ENCODE data around the gene RHOT2. TPM values are rescaled to one million over a fixed set of nuclear protein-coding genes. Genes with fewer than 3 reads are reported as not detected.

The RHOT2 gene
- total RNA-seq, 1 experiment from 2014 or later = 163 TPM

DNA sequence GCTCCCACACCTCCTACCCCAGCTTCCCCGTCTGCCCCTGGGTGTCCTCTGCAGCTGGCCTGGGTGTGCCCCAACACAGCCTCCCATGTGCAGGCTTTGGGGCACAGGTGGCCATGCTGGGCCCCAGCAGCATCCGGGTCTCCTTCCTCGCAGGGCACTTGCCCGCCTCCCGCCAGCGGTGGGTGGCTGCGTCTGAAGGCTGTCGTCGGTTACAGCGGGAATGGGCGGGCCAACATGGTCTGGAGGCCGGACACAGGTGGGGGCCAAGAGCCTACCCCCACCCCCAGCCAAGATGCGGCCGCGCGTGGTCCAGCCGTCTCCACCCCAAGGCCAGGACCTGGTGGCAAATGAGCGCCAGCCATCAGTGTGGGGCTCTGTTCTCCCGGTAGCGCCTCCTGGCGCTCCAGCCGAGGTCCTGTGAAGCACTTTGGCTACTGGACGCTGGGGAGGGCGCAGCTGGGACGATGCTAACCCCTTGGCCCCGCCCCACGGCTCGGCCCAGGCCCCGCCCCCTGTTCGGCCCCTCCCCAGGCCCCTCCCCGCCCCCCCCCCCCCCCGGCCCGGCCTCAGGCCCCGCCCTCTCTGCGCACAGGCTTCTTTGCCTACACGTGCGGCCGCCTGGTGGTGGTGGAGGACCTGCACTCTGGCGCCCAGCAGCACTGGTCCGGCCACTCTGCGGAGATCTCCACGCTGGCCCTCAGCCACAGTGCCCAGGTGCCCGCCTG is 7.3 kb upstream of the RHOT2 start:
- Mint-ChIP-seq H3K27ac (ENCODE audit: unreplicated experiment) (no peak overlapping the region), H3K36me3 (ENCODE audit: insufficient read depth, unreplicated experiment) (peaks cover 32% of the 10 kb centered on the region), H3K27me3 (ENCODE audit: unreplicated experiment) (no peaks in the 10 kb centered on the region), H3K4me1 (ENCODE audit: low read depth, unreplicated experiment) (no peaks in the 10 kb centered on the region), H3K4me3 (ENCODE audit: low read depth, unreplicated experiment) (no peak overlapping the region), H3K9me3 (ENCODE audit: low read depth, unreplicated experiment) (no peaks in the 10 kb centered on the region)
- intact Hi-C loops (cut with micrococcal nuclease; ENCODE audit: unreplicated experiment) = no loop called here
- TF ChIP-seq, protein P1, sequence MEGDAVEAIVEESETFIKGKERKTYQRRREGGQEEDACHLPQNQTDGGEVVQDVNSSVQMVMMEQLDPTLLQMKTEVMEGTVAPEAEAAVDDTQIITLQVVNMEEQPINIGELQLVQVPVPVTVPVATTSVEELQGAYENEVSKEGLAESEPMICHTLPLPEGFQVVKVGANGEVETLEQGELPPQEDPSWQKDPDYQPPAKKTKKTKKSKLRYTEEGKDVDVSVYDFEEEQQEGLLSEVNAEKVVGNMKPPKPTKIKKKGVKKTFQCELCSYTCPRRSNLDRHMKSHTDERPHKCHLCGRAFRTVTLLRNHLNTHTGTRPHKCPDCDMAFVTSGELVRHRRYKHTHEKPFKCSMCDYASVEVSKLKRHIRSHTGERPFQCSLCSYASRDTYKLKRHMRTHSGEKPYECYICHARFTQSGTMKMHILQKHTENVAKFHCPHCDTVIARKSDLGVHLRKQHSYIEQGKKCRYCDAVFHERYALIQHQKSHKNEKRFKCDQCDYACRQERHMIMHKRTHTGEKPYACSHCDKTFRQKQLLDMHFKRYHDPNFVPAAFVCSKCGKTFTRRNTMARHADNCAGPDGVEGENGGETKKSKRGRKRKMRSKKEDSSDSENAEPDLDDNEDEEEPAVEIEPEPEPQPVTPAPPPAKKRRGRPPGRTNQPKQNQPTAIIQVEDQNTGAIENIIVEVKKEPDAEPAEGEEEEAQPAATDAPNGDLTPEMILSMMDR (IDR thresholded peaks at IDR 0.05; ENCODE audit: unreplicated experiment) = no peak
- BruUV-seq (replicated peaks) = no TSS peak
- no peak for DNase-seq
- CTCF ChIA-PET = no interaction called here

DNA sequence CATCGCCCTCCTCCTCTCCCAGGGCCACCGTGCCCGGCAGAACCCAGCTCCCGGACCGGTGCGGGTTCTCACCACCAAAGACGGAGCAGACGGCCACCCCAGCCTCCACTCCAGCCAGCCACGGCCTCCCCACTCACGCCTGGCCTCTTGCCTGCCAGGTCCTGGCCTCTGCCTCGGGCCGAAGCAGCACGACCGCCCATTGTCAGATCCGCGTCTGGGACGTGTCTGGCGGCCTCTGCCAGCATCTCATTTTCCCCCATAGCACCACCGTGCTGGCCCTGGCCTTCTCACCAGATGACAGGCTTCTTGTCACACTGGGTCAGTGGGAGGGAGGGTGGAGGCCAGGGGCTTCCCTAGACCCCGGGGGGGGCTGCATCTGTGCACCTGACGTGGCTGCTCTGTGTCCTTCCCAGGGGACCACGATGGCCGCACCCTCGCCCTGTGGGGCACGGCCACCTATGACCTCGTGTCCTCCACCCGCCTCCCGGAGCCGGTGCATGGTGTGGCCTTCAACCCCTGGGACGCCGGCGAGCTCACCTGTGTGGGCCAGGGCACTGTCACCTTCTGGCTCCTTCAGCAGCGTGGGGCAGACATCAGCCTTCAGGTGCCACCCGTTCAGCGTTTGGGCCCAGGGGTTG is 6.6 kb upstream of the RHOT2 start:
- peaks cover 32% of the 10 kb centered on the region for H3K36me3 Mint-ChIP-seq (ENCODE audit: insufficient read depth, unreplicated experiment)
- no TSS peak for BruUV-seq (replicated peaks)
- no peaks in the 10 kb centered on the region for H3K4me1 Mint-ChIP-seq (ENCODE audit: low read depth, unreplicated experiment)
- H3K9me3 Mint-ChIP-seq (ENCODE audit: low read depth, unreplicated experiment) = no peaks in the 10 kb centered on the region
- TF ChIP-seq, protein P1 (IDR thresholded peaks at IDR 0.05; ENCODE audit: unreplicated experiment) = no peak
- H3K27me3 Mint-ChIP-seq (ENCODE audit: unreplicated experiment) = no peaks in the 10 kb centered on the region
- intact Hi-C loops (cut with micrococcal nuclease; ENCODE audit: unreplicated experiment) = no loop called here
- H3K27ac Mint-ChIP-seq (ENCODE audit: unreplicated experiment) = no peak overlapping the region
- no peak overlapping the region for H3K4me3 Mint-ChIP-seq (ENCODE audit: low read depth, unreplicated experiment)
- CTCF ChIA-PET = no interaction called here
- DNase-seq = no peak

DNA sequence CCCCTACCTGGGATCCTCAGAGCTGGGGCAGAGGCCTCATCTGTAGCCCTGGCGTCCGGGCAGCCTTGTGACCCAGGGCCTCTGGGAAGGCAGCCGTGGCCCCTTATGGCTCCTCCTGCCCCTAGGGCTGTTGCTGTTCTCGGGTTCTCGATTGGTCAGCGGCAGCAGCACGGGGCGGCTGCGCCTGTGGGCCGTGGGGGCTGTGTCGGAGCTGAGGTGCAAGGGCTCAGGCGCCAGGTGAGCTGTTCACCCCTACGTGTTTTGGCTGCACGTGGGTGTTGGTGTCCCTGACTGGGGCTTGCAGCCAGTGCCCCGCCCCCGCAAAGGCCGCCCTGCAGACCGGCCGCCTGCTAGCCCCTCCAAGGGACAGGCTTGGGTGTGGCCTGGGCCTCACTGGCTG is 5.8 kb upstream of the RHOT2 start:
- Mint-ChIP-seq H3K27ac (ENCODE audit: unreplicated experiment) (no peak overlapping the region), H3K36me3 (ENCODE audit: insufficient read depth, unreplicated experiment) (peaks cover 28% of the 10 kb centered on the region), H3K4me1 (ENCODE audit: low read depth, unreplicated experiment) (no peaks in the 10 kb centered on the region), H3K27me3 (ENCODE audit: unreplicated experiment) (no peaks in the 10 kb centered on the region), H3K4me3 (ENCODE audit: low read depth, unreplicated experiment) (no peak overlapping the region), H3K9me3 (ENCODE audit: low read depth, unreplicated experiment) (no peaks in the 10 kb centered on the region)
- no TSS peak for BruUV-seq (replicated peaks)
- intact Hi-C loops (cut with micrococcal nuclease; ENCODE audit: unreplicated experiment) = no loop called here
- no peak for DNase-seq
- CTCF ChIA-PET = interaction anchor here (0.7 kb wide), 1 partner anchor 13 kb away, joined by 3 read pairs; the partner anchor contains the start of gene WDR90
- TF ChIP-seq, protein P1 (IDR thresholded peaks at IDR 0.05; ENCODE audit: unreplicated experiment) = no peak

DNA sequence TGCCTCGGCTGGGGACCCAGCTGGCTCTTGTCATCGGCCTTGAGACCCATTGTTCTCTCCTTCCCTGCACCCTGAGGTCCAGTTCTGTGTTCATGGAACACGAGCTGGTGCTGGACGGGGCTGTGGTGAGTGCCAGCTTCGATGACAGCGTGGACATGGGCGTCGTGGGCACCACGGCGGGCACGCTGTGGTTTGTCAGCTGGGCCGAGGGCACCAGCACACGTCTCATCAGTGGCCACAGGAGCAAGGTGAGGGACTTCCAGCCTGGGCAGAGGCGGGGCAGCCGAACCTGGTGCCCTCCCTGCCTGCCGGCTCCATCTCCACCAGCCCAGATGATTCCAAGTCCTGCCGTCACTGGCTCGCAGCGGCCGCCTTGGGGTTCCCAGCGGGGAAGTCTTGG is 5.3 kb upstream of the RHOT2 start:
- no peak overlapping the region for H3K4me3 Mint-ChIP-seq (ENCODE audit: low read depth, unreplicated experiment)
- TF ChIP-seq, protein P1 (IDR thresholded peaks at IDR 0.05; ENCODE audit: unreplicated experiment) = no peak
- H3K4me1 Mint-ChIP-seq (ENCODE audit: low read depth, unreplicated experiment) = no peaks in the 10 kb centered on the region
- CTCF ChIA-PET = interaction anchor here (0.7 kb wide), 1 partner anchor 13 kb away, joined by 3 read pairs; the partner anchor contains the start of gene WDR90
- H3K36me3 Mint-ChIP-seq (ENCODE audit: insufficient read depth, unreplicated experiment) = peaks cover 30% of the 10 kb centered on the region
- no peak overlapping the region for H3K27ac Mint-ChIP-seq (ENCODE audit: unreplicated experiment)
- intact Hi-C loops (cut with micrococcal nuclease; ENCODE audit: unreplicated experiment) = no loop called here
- DNase-seq = no peak
- BruUV-seq (replicated peaks) = no TSS peak
- no peaks in the 10 kb centered on the region for H3K27me3 Mint-ChIP-seq (ENCODE audit: unreplicated experiment)
- H3K9me3 Mint-ChIP-seq (ENCODE audit: low read depth, unreplicated experiment) = no peaks in the 10 kb centered on the region
